ENCODE measurements around the gene SARNP. TPM values are rescaled to one million over a fixed set of nuclear protein-coding genes. Genes with fewer than 3 reads are reported as not detected.

Gene SARNP
- polyA plus RNA-seq, 2 of the 4 experiments (the other 2 are of a cell fraction): 123 to 198 TPM

DNA sequence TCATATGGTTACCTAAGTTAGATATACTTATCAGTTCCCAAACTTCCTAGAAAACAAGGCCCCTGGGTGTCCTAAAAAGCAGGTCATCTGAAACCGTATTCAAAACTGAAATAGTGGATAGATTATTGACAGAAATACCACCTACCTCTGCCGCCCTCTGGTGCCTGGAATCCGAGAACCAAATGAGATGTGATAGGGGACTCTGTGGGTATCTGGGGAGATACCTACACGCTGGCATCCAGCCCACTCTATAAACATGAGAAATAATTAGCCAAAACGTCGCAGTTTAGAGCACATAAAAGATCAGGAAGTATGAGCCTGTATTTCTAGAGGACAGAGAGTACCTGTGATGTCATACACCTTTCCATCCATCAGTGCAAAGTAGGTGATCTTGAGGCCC, 4.7 kb upstream of the SARNP start:
- peaks cover 42% of the 10 kb centered on the region for H3K4me1 ChIP-seq
- no peak for ATAC-seq
- ChIA-PET CTCF (interaction anchor here (2.1 to 4.6 kb wide), 4 partner anchors 84 to 118 kb away, joined by 9 to 16 read pairs (median 14); no protein-coding TSS in a partner anchor), POLR2A (no interaction called here)
- no peak overlapping the region for H3K27ac ChIP-seq
- no peak overlapping the region for H3K4me3 ChIP-seq
- TF ChIP-seq EP300 (IDR thresholded peaks at IDR 0.05): no peak
- TF ChIP-seq, protein P1, sequence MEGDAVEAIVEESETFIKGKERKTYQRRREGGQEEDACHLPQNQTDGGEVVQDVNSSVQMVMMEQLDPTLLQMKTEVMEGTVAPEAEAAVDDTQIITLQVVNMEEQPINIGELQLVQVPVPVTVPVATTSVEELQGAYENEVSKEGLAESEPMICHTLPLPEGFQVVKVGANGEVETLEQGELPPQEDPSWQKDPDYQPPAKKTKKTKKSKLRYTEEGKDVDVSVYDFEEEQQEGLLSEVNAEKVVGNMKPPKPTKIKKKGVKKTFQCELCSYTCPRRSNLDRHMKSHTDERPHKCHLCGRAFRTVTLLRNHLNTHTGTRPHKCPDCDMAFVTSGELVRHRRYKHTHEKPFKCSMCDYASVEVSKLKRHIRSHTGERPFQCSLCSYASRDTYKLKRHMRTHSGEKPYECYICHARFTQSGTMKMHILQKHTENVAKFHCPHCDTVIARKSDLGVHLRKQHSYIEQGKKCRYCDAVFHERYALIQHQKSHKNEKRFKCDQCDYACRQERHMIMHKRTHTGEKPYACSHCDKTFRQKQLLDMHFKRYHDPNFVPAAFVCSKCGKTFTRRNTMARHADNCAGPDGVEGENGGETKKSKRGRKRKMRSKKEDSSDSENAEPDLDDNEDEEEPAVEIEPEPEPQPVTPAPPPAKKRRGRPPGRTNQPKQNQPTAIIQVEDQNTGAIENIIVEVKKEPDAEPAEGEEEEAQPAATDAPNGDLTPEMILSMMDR (IDR thresholded peaks at IDR 0.05): peak; percentile 56
- no peak for FAIRE-seq
- DNase-seq (ENCODE audit: low read depth in 1 of 2, low spot score in 1 of 2): peak; percentile 44 to 62
- H3K9me3 ChIP-seq: no peaks in the 10 kb centered on the region
- no peak overlapping the region for H3K4me2 ChIP-seq
- 24% methylated on average over 6 of the region's 6 CpGs for WGBS (ENCODE audit: missing lambda C conversion rate)

DNA sequence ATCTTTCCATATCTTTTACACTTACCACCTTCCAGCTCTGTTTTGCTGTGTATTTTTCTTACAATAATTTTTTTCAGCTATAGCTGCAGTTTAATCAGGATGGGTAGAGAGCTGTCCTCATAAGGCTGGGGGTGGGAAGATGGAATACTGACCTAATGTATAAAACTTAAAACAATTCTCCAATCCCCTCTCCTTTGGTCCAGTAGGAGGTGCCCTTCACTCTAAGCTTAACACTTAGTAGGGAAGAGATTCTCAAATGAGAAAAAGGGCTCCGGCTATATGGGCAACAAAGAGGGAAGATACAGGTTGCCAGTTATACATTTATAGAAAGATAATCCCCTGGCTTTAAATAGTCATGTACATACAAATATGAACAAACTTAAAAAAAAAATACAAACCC, 3.2 kb upstream of the SARNP start:
- Histone ChIP-seq H3K9me3 (no peaks in the 10 kb centered on the region), H3K4me1 (peaks cover 42% of the 10 kb centered on the region), H3K4me2 (no peak overlapping the region), H3K27ac (no peak overlapping the region), H3K4me3 (no peak overlapping the region)
- DNase-seq (ENCODE audit: low read depth in 1 of 2, low spot score in 1 of 2) (peak; percentile 41 to 44), FAIRE-seq (no peak), ATAC-seq (no peak)
- ChIA-PET POLR2A (interaction anchor here (1.9 kb wide), 1 partner anchor 9 kb away, joined by 13 read pairs; the partner anchor contains the start of gene DNAJC14), CTCF (interaction anchor here (0.6 to 4.6 kb wide), 8 partner anchors 8 to 438 kb away, joined by 3 to 17 read pairs (median 10); partner anchors contain the start of gene ANKRD52)
- TF ChIP-seq, protein P2, sequence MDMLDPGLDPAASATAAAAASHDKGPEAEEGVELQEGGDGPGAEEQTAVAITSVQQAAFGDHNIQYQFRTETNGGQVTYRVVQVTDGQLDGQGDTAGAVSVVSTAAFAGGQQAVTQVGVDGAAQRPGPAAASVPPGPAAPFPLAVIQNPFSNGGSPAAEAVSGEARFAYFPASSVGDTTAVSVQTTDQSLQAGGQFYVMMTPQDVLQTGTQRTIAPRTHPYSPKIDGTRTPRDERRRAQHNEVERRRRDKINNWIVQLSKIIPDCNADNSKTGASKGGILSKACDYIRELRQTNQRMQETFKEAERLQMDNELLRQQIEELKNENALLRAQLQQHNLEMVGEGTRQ (IDR thresholded peaks at IDR 0.05): no peak
- no peak for TF ChIP-seq RFX5 (IDR thresholded peaks at IDR 0.05)
- TF ChIP-seq, protein P1 (IDR thresholded peaks at IDR 0.05): peak; percentile 38
- no peak for TF ChIP-seq FOSB (CRISPR knock-in tag; IDR thresholded peaks at IDR 0.05)
- no peak for TF ChIP-seq FOSL2 (IDR thresholded peaks at IDR 0.05)
- no peak for TF ChIP-seq FOSL2 (CRISPR knock-in tag; IDR thresholded peaks at IDR 0.05)
- peak in 1 of 2 experiments; percentile 15; a peak in 1 of 5 replicates for TF ChIP-seq RAD21 (conservative IDR thresholded peaks at IDR 0.05 in 1 of 2, IDR thresholded peaks at IDR 0.05 in 1 of 2)
- WGBS (ENCODE audit: missing lambda C conversion rate): 96% methylated on average over 1 of the region's 1 CpG

DNA sequence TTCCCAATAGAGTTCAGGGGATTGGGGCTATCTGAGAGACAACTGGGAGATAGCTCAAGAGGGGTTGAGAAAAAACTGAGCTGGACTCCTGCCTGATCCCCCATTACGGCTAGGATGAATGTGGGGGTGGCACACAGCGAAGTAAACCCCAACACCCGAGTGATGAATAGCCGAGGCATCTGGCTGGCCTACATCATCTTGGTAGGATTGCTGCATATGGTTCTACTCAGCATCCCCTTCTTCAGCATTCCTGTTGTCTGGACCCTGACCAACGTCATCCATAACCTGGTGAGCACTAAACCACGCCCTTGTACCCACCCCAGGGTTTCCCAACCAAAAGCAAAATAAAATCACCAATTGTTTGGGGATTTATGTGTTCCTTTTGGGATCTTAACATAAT, 1.4 kb upstream of the SARNP start:
- H3K27ac ChIP-seq: peak overlapping the region; percentile 87 to 90; a peak in 5 of 6 replicates
- DNase-seq (ENCODE audit: low read depth in 1 of 2, low spot score in 1 of 2) (no peak), FAIRE-seq (no peak), ATAC-seq (no peak)
- peak overlapping the region; percentile 77 for H3K4me3 ChIP-seq
- no peak for TF ChIP-seq TFCP2L1 (CRISPR knock-in tag; IDR thresholded peaks at IDR 0.05)
- TF ChIP-seq, protein P3, sequence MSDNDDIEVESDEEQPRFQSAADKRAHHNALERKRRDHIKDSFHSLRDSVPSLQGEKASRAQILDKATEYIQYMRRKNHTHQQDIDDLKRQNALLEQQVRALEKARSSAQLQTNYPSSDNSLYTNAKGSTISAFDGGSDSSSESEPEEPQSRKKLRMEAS (IDR thresholded peaks at IDR 0.05): no peak
- ChIA-PET CTCF (interaction anchor here (1.8 to 3.6 kb wide), 5 partner anchors 11 to 121 kb away, joined by 6 to 14 read pairs (median 13); no protein-coding TSS in a partner anchor), POLR2A (interaction anchor here (1.1 to 3.7 kb wide), 3 partner anchors 11 to 285 kb away, joined by 4 to 84 read pairs (median 11); partner anchors contain the start of genes CD63, DNAJC14 and PA2G4)
- H3K4me1 ChIP-seq: peaks cover 37% of the 10 kb centered on the region
- H3K4me2 ChIP-seq: peak overlapping the region; percentile 82
- 67% methylated on average over 6 of the region's 6 CpGs for WGBS (ENCODE audit: missing lambda C conversion rate)
- no peaks in the 10 kb centered on the region for H3K9me3 ChIP-seq

- POLR2A ChIA-PET: interaction anchor here (0.6 to 3.7 kb wide), 19 partner anchors 8 to 286 kb away, joined by 3 to 84 read pairs (median 4); partner anchors contain the start of genes BLOC1S1, CD63, DGKA and DNAJC14
- DNase-seq (ENCODE audit: low read depth in 1 of 2, low spot score in 1 of 2) (no peak), FAIRE-seq (no peak), ATAC-seq (peak; percentile 62 to 77)
- peaks cover 31% of the 10 kb centered on the region for H3K4me1 ChIP-seq
- TF ChIP-seq GATA3 (IDR thresholded peaks at IDR 0.05; ENCODE audit: borderline replicate concordance): no peak
- TF ChIP-seq SMC3 (IDR thresholded peaks at IDR 0.05): no peak
- TF ChIP-seq NFE2L2 (conservative IDR thresholded peaks at IDR 0.05; ENCODE audit: low read length): no peak
- no peak for TF ChIP-seq HOXA7 (CRISPR knock-in tag; IDR thresholded peaks at IDR 0.05)
- TF ChIP-seq FOSB (CRISPR knock-in tag; IDR thresholded peaks at IDR 0.05): 0 out of 2 replicates have a peak, but pooled peaks have one; percentile 25
- no peak for TF ChIP-seq ZC3H11A (IDR thresholded peaks at IDR 0.05)
- no peak for TF ChIP-seq MYC (IDR thresholded peaks at IDR 0.05; ENCODE audit: borderline replicate concordance, low read length)
- peak; percentile 34; the same call in 1 of the 2 replicates for TF ChIP-seq PHF8 (IDR thresholded peaks at IDR 0.05; ENCODE audit: borderline replicate concordance, low read depth)
- TF ChIP-seq, protein P4, sequence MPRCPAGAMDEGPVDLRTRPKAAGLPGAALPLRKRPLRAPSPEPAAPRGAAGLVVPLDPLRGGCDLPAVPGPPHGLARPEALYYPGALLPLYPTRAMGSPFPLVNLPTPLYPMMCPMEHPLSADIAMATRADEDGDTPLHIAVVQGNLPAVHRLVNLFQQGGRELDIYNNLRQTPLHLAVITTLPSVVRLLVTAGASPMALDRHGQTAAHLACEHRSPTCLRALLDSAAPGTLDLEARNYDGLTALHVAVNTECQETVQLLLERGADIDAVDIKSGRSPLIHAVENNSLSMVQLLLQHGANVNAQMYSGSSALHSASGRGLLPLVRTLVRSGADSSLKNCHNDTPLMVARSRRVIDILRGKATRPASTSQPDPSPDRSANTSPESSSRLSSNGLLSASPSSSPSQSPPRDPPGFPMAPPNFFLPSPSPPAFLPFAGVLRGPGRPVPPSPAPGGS (IDR thresholded peaks at IDR 0.05): peak; percentile 16; the same call in 1 of the 3 replicates
- TF ChIP-seq EP300 (IDR thresholded peaks at IDR 0.05): no peak
- TF ChIP-seq ESRRA (IDR thresholded peaks at IDR 0.05; ENCODE audit: borderline replicate concordance, low read length): no peak
- H3K9me3 ChIP-seq: no peaks in the 10 kb centered on the region
- H3K4me3 ChIP-seq: peak overlapping the region; percentile 77
- CTCF ChIA-PET: interaction anchor here (0.7 to 3.6 kb wide), 11 partner anchors 10 to 122 kb away, joined by 3 to 21 read pairs (median 6); no protein-coding TSS in a partner anchor
- peak overlapping the region; percentile 82 for H3K4me2 ChIP-seq
- 2% methylated on average over 16 of the region's 17 CpGs for WGBS (ENCODE audit: missing lambda C conversion rate)
- peak overlapping the region; percentile 87 to 90 for H3K27ac ChIP-seq
Measured at GRCh38 chr12:55818140-55818728, 710 bp upstream of the SARNP start.
